HG02759 (cell line): ENCODE results near the gene HOXD11.

Source experiments
- ATAC-seq: cut with Tn5 transposase; IDR thresholded peaks from one replicate; pipeline ENCODE4 v1.9.1; 2021; ENCODE audit warnings: mild to moderate bottlenecking, moderate library complexity; ENCODE audit not compliant: unreplicated experiment

Gene HOXD11

GRCh38 chr2:176130957-176131847 lies 24.1 kb downstream of the HOXD11 start:
- no peak for ATAC-seq

- no peak for ATAC-seq
Observed at GRCh38 chr2:176131848-176132158, 24.7 kb downstream of the HOXD11 start.

GRCh38 chr2:176132205-176133171 lies 25.4 kb downstream of the HOXD11 start:
- no peak for ATAC-seq

- ATAC-seq = no peak
Observed at GRCh38 chr2:176133389-176133788, 26.3 kb downstream of the HOXD11 start.

- no peak for ATAC-seq
Observed at GRCh38 chr2:176134035-176134434, 27.0 kb downstream of the HOXD11 start.

- ATAC-seq = no peak
Observed at GRCh38 chr2:176135035-176135440, 28.0 kb downstream of the HOXD11 start.

GRCh38 chr2:176136374-176137251 lies 29.5 kb downstream of the HOXD11 start:
- ATAC-seq = no peak

GRCh38 chr2:176137252-176137580 lies 30.1 kb downstream of the HOXD11 start:
- ATAC-seq = no peak

- ATAC-seq = no peak
Observed at GRCh38 chr2:176137906-176138305, 30.8 kb downstream of the HOXD11 start.

- ATAC-seq = no peak
Observed at GRCh38 chr2:176138526-176138922, 31.4 kb downstream of the HOXD11 start.

- ATAC-seq = no peak
Observed at GRCh38 chr2:176138923-176139660, 32.0 kb downstream of the HOXD11 start.

GRCh38 chr2:176139661-176140512 lies 32.8 kb downstream of the HOXD11 start:
- ATAC-seq = no peak

GRCh38 chr2:176140513-176141317 lies 33.6 kb downstream of the HOXD11 start:
- ATAC-seq = peak; percentile 97

- ATAC-seq = no peak
Observed at GRCh38 chr2:176142281-176142680, 35.2 kb downstream of the HOXD11 start.

- no peak for ATAC-seq
Observed at GRCh38 chr2:176145085-176145969, 38.2 kb downstream of the HOXD11 start.

GRCh38 chr2:176146101-176146500 lies 39.0 kb downstream of the HOXD11 start:
- no peak for ATAC-seq

GRCh38 chr2:176146645-176147044 lies 39.6 kb downstream of the HOXD11 start:
- ATAC-seq = no peak
